ENCODE results near the gene FUT8. TPM values are rescaled to one million over a fixed set of nuclear protein-coding genes. Genes with fewer than 3 reads are reported as not detected.

Gene FUT8
- total and polyA plus RNA-seq, 2 donors (not counting 1 experiment from before 2014, with no cell fraction given): 13.2 to 91.8 TPM

- Histone ChIP-seq H3K9ac (ENCODE audit: low read length) (no peak overlapping the region), H3K27ac (ENCODE audit: low read length in 2 of 2) (no peak overlapping the region), H3K36me3 (replicated peaks in 1 of 2; ENCODE audit: control extremely low read depth in 1 of 2, control insufficient read depth in 1 of 2, extremely low read depth in 1 of 2, insufficient read depth in 2 of 2, low read length in 1 of 2) (no peaks in the 10 kb centered on the region), H3K79me2 (ENCODE audit: control insufficient read depth, insufficient read depth, low read length) (peaks cover 92% of the 10 kb centered on the region), H3K4me1 (ENCODE audit: control insufficient read depth in 2 of 2, insufficient read depth in 2 of 2, low read length in 2 of 2) (peaks cover 12 to 20% of the 10 kb centered on the region in 2 donors), H3K4me3 (ENCODE audit: control extremely low read depth in 1 of 5, extremely low read depth in 1 of 5, insufficient read depth in 1 of 5, low read depth in 2 of 5, low read length in 4 of 5) (no peak overlapping the region), H2AFZ (ENCODE audit: insufficient read depth, low read depth, low read length, poor library complexity, severe bottlenecking) (no peak overlapping the region), H4K20me1 (ENCODE audit: control insufficient read depth, insufficient read depth, low read length, poor library complexity, severe bottlenecking) (peaks cover 8% of the 10 kb centered on the region), H3K4me2 (replicated peaks; ENCODE audit: low read depth, low read length, poor library complexity, severe bottlenecking) (no peak overlapping the region), H3K9me3 (ENCODE audit: control extremely low read depth in 1 of 3, control insufficient read depth in 2 of 3, insufficient read depth in 1 of 3, low read length in 2 of 3) (no peaks in the 10 kb centered on the region), H3K27me3 (replicated peaks in 1 of 4; ENCODE audit: control extremely low read depth in 1 of 4, control insufficient read depth in 3 of 4, insufficient read depth in 4 of 4, low read length in 3 of 4) (no peaks in the 10 kb centered on the region)
- DNase-seq: no peak
- H3K4me1 Mint-ChIP-seq: peaks cover 74% of the 10 kb centered on the region
- ATAC-seq (ENCODE audit: low read depth): no peak
- no peak for TF ChIP-seq CTCF (IDR thresholded peaks at IDR 0.05)
- no peak for TF ChIP-seq EZH2 (IDR thresholded peaks at IDR 0.05; ENCODE audit: borderline replicate concordance, insufficient read depth, low read depth, low read length, poor library complexity, severe bottlenecking)
- intact Hi-C loops (cut with micrococcal nuclease): no loop called here
- H3K9me3 Mint-ChIP-seq (ENCODE audit: insufficient read depth): no peaks in the 10 kb centered on the region
- no CpG with 5 or more reads among the region's 4 CpGs for WGBS (ENCODE audit: insufficient coverage)
- ChIA-PET CTCF (interaction anchor here (0.9 kb wide), 1 partner anchor 68 kb away, joined by 4 read pairs; no protein-coding TSS in a partner anchor), POLR2A (no interaction called here)
- no peaks in the 10 kb centered on the region for H3K27me3 Mint-ChIP-seq
- H3K27ac Mint-ChIP-seq: no peak overlapping the region
- H3K4me3 Mint-ChIP-seq: no peak overlapping the region
These were observed 71.1 kb downstream of the FUT8 start for GRCh38 chr14:65483647-65484046.

- ChIA-PET CTCF (no interaction called here), POLR2A (no interaction called here)
- TF ChIP-seq EZH2 (IDR thresholded peaks at IDR 0.05; ENCODE audit: borderline replicate concordance, insufficient read depth, low read depth, low read length, poor library complexity, severe bottlenecking): no peak
- TF ChIP-seq CTCF (IDR thresholded peaks at IDR 0.05): no peak
- intact Hi-C loops (cut with micrococcal nuclease): no loop called here
- Histone ChIP-seq H3K79me2 (ENCODE audit: control insufficient read depth, insufficient read depth, low read length) (peaks cover 84% of the 10 kb centered on the region), H3K36me3 (replicated peaks in 1 of 2; ENCODE audit: control extremely low read depth in 1 of 2, control insufficient read depth in 1 of 2, extremely low read depth in 1 of 2, insufficient read depth in 2 of 2, low read length in 1 of 2) (no peaks in the 10 kb centered on the region), H3K4me3 (ENCODE audit: control extremely low read depth in 1 of 5, extremely low read depth in 1 of 5, insufficient read depth in 1 of 5, low read depth in 2 of 5, low read length in 4 of 5) (no peak overlapping the region), H3K27me3 (replicated peaks in 1 of 4; ENCODE audit: control extremely low read depth in 1 of 4, control insufficient read depth in 3 of 4, insufficient read depth in 4 of 4, low read length in 3 of 4) (no peaks in the 10 kb centered on the region), H3K27ac (ENCODE audit: low read length in 2 of 2) (no peak overlapping the region), H3K9ac (ENCODE audit: low read length) (no peak overlapping the region), H3K9me3 (ENCODE audit: control extremely low read depth in 1 of 3, control insufficient read depth in 2 of 3, insufficient read depth in 1 of 3, low read length in 2 of 3) (no peaks in the 10 kb centered on the region), H3K4me1 (ENCODE audit: control insufficient read depth in 2 of 2, insufficient read depth in 2 of 2, low read length in 2 of 2) (peaks cover 10 to 19% of the 10 kb centered on the region in 2 donors), H3K4me2 (replicated peaks; ENCODE audit: low read depth, low read length, poor library complexity, severe bottlenecking) (no peak overlapping the region), H4K20me1 (ENCODE audit: control insufficient read depth, insufficient read depth, low read length, poor library complexity, severe bottlenecking) (peaks cover 8% of the 10 kb centered on the region), H2AFZ (ENCODE audit: insufficient read depth, low read depth, low read length, poor library complexity, severe bottlenecking) (no peak overlapping the region)
- Mint-ChIP-seq H3K4me1 (peaks cover 68% of the 10 kb centered on the region), H3K9me3 (ENCODE audit: insufficient read depth) (no peaks in the 10 kb centered on the region), H3K4me3 (no peak overlapping the region), H3K27ac (no peak overlapping the region), H3K27me3 (no peaks in the 10 kb centered on the region)
- WGBS (ENCODE audit: insufficient coverage): 100% methylated on average over 2 of the region's 3 CpGs
- no peak for DNase-seq
- ATAC-seq (ENCODE audit: low read depth): no peak
These were observed 73.0 kb downstream of the FUT8 start for GRCh38 chr14:65485516-65485915.
